IPS DF 4.7 (cell line): Measurements from ENCODE around the gene LRRC34.

Experiments
- DNase-seq: peaks from one replicate; pipeline ENCODE4 v3.0.0-alpha.2; 2013; ENCODE audit warnings: low spot score; ENCODE audit errors: extremely low read depth

LRRC34 gene, protein sequence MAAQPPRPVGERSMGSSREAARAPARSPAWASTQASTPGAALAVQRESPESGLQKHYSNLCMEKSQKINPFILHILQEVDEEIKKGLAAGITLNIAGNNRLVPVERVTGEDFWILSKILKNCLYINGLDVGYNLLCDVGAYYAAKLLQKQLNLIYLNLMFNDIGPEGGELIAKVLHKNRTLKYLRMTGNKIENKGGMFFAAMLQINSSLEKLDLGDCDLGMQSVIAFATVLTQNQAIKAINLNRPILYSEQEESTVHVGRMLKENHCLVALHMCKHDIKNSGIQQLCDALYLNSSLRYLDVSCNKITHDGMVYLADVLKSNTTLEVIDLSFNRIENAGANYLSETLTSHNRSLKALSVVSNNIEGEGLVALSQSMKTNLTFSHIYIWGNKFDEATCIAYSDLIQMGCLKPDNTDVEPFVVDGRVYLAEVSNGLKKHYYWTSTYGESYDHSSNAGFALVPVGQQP

DNA sequence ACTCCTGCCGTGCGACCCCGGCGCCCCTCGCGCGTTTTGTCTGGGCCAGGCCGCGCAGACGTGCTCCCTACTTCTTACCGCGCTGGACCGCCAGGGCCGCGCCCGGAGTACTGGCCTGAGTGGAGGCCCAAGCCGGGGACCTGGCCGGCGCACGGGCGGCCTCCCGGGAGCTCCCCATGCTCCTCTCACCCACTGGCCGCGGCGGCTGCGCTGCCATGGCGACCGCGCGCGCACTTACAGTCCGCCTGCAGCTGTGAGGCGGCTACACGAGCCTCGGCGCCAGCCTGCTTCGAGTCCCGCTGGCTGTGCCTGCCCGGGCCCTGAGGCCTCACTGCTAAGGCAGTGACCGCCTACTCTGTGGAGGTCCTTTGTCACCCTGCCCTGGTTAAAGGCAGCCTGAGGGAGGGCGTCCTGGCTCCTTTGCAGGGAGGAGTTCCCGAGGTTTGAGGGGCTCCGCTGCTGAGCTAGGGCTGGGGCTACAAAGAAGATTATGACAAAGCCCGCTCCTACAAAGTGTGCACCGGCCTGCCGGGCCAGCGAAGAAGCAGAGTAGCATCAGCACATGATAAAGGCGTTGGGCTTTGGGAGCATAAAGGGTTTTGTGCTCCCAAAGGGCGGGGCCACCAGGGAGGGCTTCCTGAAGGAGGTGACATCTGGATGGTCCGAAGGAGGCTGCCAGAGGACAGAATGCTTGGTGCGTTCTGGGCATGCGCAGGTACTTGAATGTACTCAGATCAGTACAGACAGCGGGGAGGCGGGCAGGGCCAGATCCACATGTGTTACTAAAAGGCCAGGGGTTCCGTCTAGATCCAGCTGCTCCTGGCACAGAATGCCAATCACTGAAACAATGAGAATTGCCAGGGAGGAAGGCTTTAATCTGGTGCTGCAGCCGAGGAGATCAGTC, at the start of gene LRRC34, which contains the start of gene LRRIQ4:
TSS of gene LRRC34 (minus strand) at position 573 of the 904 bp plus-strand sequence. CDS start at position 217, 356 bp downstream.
TSS of gene LRRIQ4 (plus strand) at position 539 of the 904 bp plus-strand sequence. CDS start 9,052 bp downstream, outside the sequence.
- DNase-seq = no peak

DNA sequence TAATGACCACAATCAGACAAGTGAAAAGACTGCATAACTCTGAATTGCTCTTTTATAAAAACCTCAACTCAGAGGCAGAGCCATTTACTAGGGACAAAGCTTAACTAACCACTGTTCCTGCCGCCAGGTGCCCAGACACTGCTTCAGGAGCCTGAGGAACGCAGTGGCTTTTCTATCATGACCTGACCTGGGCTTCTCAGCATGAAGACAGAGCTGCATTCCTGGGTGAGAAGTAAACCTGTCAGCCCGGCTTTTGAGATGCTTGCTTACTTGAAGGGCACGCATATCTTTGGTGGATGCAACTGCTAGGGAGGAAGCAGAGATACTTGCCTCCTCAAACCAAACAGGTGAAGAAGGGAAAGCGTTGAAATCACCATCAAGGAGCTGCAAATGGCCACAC, 49.2 kb upstream of the LRRC34 start:
- peak; percentile 28 for DNase-seq

- no peak for DNase-seq
These were observed 45.1 kb upstream of the LRRC34 start for GRCh38 chr3:169857811-169858210.

GRCh38 chr3:169855514-169855913, 42.8 kb upstream of the LRRC34 start:
- no peak for DNase-seq

- no peak for DNase-seq
These were observed 37.9 kb upstream of the LRRC34 start for GRCh38 chr3:169850618-169851017.

GRCh38 chr3:169848741-169849140, 36.0 kb upstream of the LRRC34 start:
- DNase-seq = no peak

DNA sequence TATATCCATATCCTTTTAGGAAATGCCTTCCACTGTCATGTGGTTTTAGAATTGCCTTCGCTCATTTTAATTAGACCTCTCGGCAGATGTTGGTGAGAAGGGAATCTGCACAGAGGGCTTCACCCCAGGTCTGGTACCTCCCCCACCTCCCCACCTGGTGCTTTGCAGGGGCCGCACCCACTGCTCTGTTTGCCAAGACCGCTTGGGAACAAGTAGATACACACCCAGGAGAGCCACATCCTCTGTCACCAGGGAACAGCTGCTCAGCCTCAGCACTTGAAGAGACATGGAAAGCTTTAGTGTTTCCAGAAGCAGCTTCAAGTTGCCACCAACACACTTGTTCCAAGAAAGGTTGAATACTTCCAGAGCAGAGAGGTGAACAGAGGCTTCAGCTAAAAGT, 35.2 kb upstream of the LRRC34 start:
- DNase-seq = no peak

- no peak for DNase-seq
These were observed 33.9 kb upstream of the LRRC34 start for GRCh38 chr3:169846458-169847193.

DNA sequence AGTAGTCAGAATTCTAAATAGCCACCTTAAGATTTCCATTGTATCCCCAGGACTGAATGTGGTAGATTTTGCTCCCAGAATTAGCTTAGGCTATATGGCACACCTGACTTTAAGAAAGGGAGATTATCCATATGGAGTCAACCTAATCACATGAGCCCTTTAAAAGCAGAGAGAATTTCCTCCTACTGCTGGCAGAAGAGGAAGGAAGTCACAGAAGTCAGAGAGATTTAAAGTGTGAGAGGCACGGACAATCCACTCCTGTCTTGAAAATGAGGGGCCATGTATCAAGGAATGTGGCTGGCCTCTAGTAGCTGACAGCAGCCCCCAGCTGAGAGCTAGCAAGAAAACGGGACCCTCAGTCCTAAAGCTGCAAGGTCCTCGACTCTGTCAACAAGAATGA, 30.3 kb upstream of the LRRC34 start:
- DNase-seq = no peak

DNA sequence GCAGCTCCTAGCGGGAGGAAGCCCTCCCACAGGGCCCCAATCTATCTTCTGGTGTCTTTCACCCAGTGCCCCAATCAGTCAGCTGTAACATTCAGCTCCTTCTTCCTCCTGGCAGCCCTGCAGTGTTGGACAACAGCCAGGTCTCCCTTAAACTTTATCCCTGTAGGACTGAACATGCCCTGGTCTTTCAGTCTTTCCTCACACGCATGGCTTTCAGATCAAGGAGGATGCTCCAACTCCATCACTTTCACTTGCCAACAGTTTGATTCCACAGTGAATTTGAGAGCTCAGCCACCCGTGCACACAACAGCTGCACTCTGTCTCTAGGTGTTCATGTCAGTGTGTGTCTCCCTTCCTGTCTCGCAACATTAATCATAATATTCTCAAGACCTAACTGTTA, 28.5 kb upstream of the LRRC34 start:
- no peak for DNase-seq

- DNase-seq = no peak
These were observed 25.9 kb upstream of the LRRC34 start for GRCh38 chr3:169838511-169839030.

- DNase-seq = no peak
These were observed 24.2 kb upstream of the LRRC34 start for GRCh38 chr3:169836942-169837275.

DNA sequence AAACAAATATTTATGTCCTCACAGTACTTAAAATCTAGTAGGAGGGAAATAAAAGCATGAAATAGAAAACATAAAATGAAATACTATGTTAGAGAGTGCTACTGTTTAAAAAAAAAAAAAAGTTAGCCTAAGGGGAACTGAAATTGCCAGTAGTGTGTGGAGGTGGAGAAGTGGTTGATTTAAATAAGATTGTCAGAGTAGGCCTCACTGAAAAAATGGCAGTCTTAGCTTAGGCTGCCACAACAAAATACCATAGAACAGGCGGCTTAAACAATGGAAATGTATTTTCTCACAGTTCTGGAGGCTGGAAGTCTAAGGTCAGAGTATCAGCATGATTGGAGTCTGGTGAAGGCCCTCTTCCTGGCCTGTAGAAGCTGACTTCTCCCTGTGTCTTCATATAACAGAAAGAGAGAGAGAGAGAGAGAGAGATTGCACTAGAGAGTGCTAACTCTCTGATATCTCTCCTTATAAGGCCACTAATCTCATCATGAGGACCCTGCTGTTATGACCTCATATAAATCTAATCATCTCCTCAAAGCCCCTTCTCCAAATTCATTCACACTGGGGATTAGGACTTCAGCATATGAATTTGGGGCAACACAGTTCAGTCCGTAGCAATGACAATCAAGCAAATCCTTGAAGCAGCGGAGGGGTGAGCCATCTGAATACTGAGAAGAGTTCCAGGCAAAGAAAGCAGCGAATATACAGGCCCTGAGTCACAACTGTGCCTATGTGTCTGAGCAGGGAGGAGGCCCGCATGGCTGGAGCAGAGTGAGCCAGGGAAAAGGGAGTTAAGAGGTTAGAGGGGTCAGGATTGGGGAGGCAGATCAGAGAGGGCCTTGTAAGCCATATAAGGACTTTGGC, 23.6 kb upstream of the LRRC34 start:
- DNase-seq = no peak

GRCh38 chr3:169835533-169835932, 22.8 kb upstream of the LRRC34 start:
- DNase-seq = no peak

DNA sequence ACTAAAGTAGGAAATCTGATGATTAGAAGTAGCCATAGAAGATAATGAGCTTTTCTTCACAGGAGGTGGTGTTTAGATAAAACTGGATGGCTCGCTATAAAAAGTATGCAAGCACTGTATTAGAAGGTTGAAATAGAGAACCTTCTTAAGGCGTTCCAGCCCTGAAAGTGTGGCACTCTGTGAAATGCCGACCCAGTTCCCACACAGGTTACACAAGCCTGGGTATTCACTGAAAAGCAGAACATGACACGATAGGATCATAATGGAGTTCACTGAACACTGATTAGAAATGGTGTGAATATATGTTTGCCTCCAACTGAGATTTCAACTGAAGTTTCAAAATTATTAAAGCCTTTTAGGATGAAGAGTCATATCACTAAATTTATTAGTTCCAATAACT, 15.0 kb upstream of the LRRC34 start:
- DNase-seq = no peak

DNA sequence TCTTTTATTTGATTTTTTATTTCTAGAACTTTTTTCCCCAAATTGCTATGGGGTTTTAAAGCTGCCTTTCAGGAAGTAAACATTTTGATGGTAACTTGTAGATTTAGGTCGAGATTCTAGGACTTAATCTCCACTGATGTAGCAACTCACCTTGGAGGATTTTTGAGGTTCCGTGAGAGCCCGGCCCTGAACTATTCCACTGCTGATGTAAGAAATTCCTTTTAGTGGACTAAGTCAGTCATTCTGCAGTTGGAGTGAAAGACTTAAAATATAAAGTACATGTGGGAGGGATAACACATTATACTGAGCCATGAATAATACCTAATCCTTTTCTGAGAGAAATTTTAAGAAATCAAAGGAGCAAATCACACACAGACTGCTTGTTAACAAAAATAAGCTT, 12.6 kb upstream of the LRRC34 start:
- no peak for DNase-seq

DNA sequence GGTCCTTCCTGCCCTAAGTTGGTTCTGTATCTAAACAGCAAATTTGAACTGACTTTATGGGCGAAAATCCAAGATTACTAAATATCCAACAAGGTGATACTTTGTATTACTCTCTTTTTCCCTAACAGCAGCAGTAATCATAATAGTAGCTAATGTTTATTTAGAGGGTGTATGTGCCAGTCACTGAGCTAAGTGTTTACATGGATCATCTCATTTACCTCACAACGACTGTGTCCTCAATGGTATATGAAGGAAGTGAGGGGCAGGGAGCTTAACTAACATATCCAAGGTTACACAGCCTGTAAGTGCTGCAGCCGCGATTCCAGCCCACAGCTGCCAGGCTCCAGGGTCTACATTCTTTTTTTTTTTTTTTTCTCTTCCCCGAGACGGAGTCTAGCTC, 10.3 kb upstream of the LRRC34 start:
- no peak for DNase-seq

GRCh38 chr3:169822540-169822939, 9.8 kb upstream of the LRRC34 start:
- DNase-seq = no peak

DNA sequence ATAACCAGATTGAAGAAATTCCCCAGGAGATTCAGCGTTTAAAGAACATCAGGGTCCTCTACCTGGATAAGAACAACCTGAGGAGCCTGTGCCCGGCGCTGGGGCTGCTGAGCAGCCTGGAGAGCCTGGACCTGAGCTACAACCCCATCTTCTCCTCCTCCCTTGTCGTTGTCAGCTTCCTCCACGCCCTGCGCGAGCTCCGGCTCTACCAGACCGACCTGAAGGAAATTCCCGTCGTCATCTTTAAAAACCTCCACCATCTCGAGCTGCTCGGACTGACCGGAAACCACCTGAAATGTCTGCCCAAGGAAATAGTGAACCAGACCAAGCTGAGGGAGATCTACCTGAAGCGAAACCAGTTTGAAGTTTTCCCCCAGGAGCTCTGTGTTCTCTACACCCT, 9.4 kb upstream of the LRRC34 start:
- no peak for DNase-seq

DNA sequence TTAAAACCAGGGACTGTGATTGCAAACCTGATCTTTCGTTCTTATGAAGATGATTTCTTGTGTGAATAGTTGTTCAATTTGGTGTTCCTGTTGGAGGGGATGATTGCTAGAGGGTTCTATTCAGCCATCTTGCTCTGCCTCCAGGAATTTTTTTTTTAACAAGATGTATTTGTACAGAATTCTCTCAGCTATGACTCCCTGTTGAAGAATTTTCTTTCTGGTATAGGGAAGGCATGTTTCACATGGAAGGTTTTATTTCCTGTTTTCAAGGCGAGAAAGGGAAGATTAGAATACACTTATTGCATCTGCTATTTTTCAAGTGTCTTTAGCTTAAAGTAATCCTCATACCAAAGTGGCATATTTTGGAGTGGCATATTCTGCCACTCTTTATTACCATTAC, 5.6 kb upstream of the LRRC34 start:
- no peak for DNase-seq
